ENCODE measurements around the gene PAM. TPM values are rescaled to one million over a fixed set of nuclear protein-coding genes. Genes with fewer than 3 reads are reported as not detected.

PAM gene
- total RNA-seq, 2 experiments from 2014 or later = 15.1 to 16.1 TPM

GRCh38 chr5:103027267-103027666 is 272.2 kb downstream of the PAM start:
- POLR2A ChIA-PET = no interaction called here
- CTCF ChIA-PET = no interaction called here
- no peak for ATAC-seq (ENCODE audit: poor library complexity)
- Histone ChIP-seq H3K4me1 (ENCODE audit: insufficient read depth, low read length) (no peaks in the 10 kb centered on the region), H3K36me3 (ENCODE audit: insufficient read depth, low read length) (no peaks in the 10 kb centered on the region), H3K4me3 (ENCODE audit: low read length) (no peak overlapping the region), H3K27ac (ENCODE audit: low read depth in 1 of 2, low read length in 2 of 2) (no peak overlapping the region), H3K27me3 (ENCODE audit: control insufficient read depth in 1 of 2, insufficient read depth in 2 of 2, low read length in 2 of 2) (no peaks in the 10 kb centered on the region), H3K9me3 (ENCODE audit: control insufficient read depth in 1 of 2, insufficient read depth in 1 of 2, low read length in 2 of 2) (no peaks in the 10 kb centered on the region)
- H3K4me1 Mint-ChIP-seq (ENCODE audit: low read depth) = no peaks in the 10 kb centered on the region
- H3K36me3 Mint-ChIP-seq (ENCODE audit: low read depth) = peaks cover 6% of the 10 kb centered on the region
- no peaks in the 10 kb centered on the region for H3K9me3 Mint-ChIP-seq
- no peaks in the 10 kb centered on the region for H3K27me3 Mint-ChIP-seq
- H3K4me3 Mint-ChIP-seq = no peak overlapping the region
- no peak for DNase-seq
- intact Hi-C loops (cut with DNase I, micrococcal nuclease) = no loop called here
- TF ChIP-seq CTCF (IDR thresholded peaks at IDR 0.05) = no peak
- H3K27ac Mint-ChIP-seq = no peak overlapping the region

GRCh38 chr5:103031607-103032006 is 276.5 kb downstream of the PAM start:
- intact Hi-C loops (cut with DNase I, micrococcal nuclease) = no loop called here
- Mint-ChIP-seq H3K27ac (no peak overlapping the region), H3K4me1 (ENCODE audit: low read depth) (no peaks in the 10 kb centered on the region), H3K9me3 (no peaks in the 10 kb centered on the region), H3K4me3 (no peak overlapping the region), H3K27me3 (no peaks in the 10 kb centered on the region), H3K36me3 (ENCODE audit: low read depth) (peaks cover 6% of the 10 kb centered on the region)
- DNase-seq (no peak), ATAC-seq (ENCODE audit: poor library complexity) (no peak)
- ChIA-PET CTCF (interaction anchor here (1.7 to 2.2 kb wide), 2 partner anchors 11 to 14 kb away, joined by 5 to 6 read pairs; no protein-coding TSS in a partner anchor), POLR2A (interaction anchor here (1.2 kb wide), 1 partner anchor 8 kb away, joined by 4 read pairs; no protein-coding TSS in a partner anchor)
- Histone ChIP-seq H3K27ac (ENCODE audit: low read depth in 1 of 2, low read length in 2 of 2) (no peak overlapping the region), H3K9me3 (ENCODE audit: control insufficient read depth in 1 of 2, insufficient read depth in 1 of 2, low read length in 2 of 2) (peaks cover 0 to 12% of the 10 kb centered on the region in 2 experiments), H3K4me1 (ENCODE audit: insufficient read depth, low read length) (no peaks in the 10 kb centered on the region), H3K4me3 (ENCODE audit: low read length) (no peak overlapping the region), H3K36me3 (ENCODE audit: insufficient read depth, low read length) (no peaks in the 10 kb centered on the region), H3K27me3 (ENCODE audit: control insufficient read depth in 1 of 2, insufficient read depth in 2 of 2, low read length in 2 of 2) (no peaks in the 10 kb centered on the region)
- no peak for TF ChIP-seq CTCF (IDR thresholded peaks at IDR 0.05)

GRCh38 chr5:103033696-103034095 is 278.6 kb downstream of the PAM start:
- Histone ChIP-seq H3K4me1 (ENCODE audit: insufficient read depth, low read length) (no peaks in the 10 kb centered on the region), H3K27ac (ENCODE audit: low read depth in 1 of 2, low read length in 2 of 2) (no peak overlapping the region), H3K9me3 (ENCODE audit: control insufficient read depth in 1 of 2, insufficient read depth in 1 of 2, low read length in 2 of 2) (peaks cover 0 to 12% of the 10 kb centered on the region in 2 experiments), H3K27me3 (ENCODE audit: control insufficient read depth in 1 of 2, insufficient read depth in 2 of 2, low read length in 2 of 2) (no peaks in the 10 kb centered on the region), H3K36me3 (ENCODE audit: insufficient read depth, low read length) (no peaks in the 10 kb centered on the region), H3K4me3 (ENCODE audit: low read length) (no peak overlapping the region)
- Mint-ChIP-seq H3K4me3 (no peak overlapping the region), H3K36me3 (ENCODE audit: low read depth) (peaks cover 6% of the 10 kb centered on the region), H3K27ac (no peak overlapping the region), H3K27me3 (no peaks in the 10 kb centered on the region), H3K4me1 (ENCODE audit: low read depth) (no peaks in the 10 kb centered on the region), H3K9me3 (no peaks in the 10 kb centered on the region)
- TF ChIP-seq CTCF (IDR thresholded peaks at IDR 0.05) = no peak
- intact Hi-C loops (cut with DNase I, micrococcal nuclease) = no loop called here
- CTCF ChIA-PET = no interaction called here
- ATAC-seq (ENCODE audit: poor library complexity) (no peak), DNase-seq (no peak)
- POLR2A ChIA-PET = no interaction called here

Data from CD4-positive, alpha-beta T cell (primary cell).